Measurements from ENCODE around the gene SNPH.
A peak's percentile ranks its signal among the peaks of the same experiment; 100 is the strongest.

The SNPH gene

DNA sequence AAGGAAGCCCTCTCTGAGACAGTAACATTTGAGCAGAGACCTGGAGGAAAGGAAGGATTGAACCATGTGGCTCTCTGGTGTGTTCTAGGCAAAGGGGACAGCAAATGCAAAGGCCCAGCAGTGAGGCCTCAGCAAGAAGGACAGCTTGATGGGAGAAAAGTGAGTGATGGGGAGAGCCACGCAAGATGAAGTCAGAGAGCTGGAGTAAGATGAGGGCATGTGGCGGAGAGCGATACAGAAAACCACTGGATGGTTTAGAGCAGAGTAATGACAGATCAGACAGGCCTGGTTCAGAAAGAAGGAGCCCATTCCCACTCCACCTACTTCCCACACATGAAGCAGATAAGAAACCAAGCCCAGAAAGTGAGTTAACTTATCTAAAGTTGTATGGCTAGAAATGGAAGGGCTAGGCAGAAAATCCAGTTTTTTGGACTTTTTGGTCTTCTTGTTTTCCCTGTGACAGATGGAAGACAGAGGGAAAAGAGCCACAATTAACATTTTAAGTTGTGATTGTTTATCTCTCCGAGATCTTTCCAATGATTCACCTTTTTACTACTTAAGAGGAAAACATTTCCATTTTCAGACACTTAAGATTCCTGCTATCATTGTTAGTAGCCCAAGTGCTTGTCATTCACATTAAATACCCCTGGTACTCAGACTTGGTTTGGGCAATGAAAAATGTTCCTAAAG lies 723 bp upstream of the SNPH start:
- DNase-seq (ENCODE audit: low spot score), result no peak

DNA sequence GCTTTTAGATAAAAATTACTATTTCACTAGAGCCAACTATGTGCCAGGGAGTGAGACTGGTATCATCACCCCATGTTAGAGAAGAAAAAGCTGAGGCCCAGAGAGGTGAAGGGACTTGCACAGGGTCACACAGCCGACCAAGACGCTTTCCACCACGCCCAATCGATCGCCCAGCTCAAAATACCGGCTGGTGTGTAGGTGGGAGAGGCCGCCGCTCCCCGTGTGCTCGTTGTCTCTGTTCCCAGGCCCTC lies 253 bp upstream of the SNPH start:
- no peak for DNase-seq (ENCODE audit: low spot score)

DNA sequence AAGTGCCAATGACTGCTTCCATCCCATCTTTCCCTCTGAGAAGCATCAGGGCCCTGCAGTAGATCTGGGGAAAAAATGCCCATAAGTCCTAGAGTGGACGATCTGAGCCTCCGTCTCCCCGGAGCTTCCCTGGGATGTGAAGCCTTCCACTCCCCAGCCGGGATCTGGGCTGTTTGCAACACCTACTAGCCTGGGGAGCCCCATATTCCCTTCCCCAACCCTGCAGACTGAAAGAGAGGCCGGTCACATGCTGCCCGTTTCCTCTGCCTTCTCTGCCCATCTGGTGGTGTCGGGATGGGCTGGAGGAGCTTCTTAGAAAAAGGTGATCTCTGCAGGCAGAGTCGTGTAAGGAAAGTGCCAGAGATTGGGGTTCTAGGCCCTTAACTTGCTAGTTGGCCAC lies 1.1 kb downstream of the SNPH start:
- DNase-seq (ENCODE audit: low spot score), result no peak

DNA sequence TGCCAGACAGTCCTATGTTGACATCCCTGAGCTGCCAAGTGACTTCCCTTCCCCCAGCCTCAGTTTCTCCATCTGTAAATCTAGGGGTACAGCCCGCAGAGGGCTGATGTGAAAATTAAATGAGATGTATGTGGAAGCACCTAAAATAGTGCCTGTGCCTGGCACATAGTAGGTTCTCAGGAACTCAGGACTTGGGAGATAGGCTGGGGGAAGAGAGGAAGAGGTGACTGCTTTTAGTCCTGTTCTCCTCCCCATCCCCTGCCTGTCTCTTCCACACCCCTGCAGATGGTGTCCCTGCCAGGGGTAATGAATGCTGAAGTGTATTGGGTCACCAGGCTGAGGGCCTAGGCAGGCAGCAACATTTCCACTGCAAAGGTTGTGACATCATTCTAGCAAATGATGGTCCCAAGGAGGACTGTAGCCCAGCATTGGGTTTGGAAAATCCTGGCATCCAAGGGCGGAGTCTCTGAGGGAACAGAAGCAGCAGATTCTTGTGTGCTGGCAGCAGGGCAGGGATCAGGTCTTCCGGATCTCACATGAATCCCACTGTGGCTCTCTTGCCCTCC lies 1.8 kb downstream of the SNPH start:
- DNase-seq (ENCODE audit: low spot score), result no peak

DNA sequence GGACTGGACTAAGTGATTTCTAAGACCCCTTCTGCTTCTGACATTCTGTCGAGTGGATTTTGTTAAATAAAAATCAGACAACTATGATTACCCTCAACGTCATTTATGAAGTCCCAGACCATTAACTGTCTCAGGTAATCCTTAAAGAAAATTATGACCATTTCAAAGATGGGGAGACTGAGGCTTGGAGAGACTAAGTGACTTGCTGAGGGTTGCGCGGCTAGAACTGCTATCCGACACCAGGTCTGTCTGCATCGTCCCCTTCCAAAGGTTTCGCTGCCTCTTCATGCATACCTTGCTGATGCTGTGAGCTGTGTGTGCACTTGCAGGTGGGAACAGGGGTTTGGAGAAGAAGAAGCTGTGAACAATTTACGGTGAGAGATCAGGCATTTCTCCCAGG lies 3.1 kb downstream of the SNPH start:
- DNase-seq (ENCODE audit: low spot score), result no peak

DNA sequence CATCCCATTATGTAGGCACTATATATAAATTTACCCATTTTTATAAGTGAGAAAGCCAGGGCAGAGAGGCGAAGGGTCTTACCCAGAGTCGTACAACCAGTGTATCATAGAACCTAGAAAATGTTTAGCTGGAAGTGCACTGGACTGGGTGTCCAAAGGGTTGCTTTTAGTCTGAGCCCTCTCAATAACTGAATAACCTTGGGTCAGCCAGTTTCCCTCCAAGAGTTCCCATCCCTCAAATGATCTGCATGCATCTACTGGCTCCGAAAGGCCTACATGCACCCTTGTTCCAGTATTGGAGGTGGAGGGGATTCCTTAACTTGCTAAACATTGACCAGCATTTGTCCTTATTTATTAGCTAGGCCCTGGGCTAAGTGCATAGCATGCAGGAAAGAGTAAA lies 3.8 kb downstream of the SNPH start:
- no peak for DNase-seq (ENCODE audit: low spot score)

DNA sequence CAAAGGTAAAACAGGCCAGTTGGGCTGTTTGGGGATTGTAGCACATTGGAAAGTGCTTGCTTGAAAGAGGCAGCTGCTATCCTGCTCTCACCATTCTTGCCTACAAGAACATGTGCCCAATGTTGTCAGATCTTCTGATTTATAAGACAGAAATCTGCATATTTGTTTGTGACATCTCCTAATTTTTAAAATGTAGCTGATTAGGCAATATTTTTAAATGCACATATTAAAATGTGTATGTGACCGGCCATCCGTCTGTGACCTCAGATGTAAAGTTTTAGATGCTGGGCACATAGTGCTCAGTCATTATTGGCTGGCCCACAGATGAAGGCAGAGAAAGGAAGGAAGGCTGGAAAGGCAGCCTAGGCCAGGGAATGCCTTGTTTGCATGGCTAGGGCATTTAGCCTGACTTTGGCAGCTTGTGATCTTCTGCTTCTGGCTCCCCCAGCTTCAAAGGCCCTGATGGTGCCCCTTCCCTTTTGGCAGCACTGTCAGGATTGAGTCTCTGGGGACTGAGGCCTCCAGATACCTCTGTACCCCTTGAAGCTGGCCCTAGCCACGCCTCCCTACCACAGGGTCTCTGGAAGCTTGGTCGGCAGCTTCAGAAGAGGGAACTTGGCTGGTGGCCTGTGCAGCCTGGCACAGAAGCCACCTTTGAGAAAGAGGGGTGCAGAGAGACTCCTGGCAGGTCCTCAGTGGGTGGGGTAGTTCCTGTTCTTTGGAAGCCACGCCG lies 6.4 kb downstream of the SNPH start:
- no peak for DNase-seq (ENCODE audit: low spot score)

DNA sequence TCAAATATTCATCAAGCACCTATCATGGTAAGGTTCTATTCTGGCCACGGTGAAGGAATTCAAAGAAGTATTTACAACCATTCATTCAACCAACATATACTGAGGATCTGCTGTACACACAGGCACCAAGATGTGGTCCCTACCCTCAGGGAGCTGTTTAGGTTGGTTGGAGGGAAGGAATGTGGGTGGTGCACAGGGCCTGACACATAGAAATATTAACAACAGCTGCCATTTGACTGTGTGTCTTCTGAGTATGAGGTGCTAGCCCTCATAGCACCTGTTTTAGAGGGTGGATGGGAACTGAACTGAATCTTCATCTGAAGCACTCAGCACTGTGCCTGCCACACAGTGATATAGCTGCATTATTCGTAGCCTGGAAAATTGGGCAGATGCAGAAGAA lies 7.3 kb downstream of the SNPH start:
- no peak for DNase-seq (ENCODE audit: low spot score)

DNA sequence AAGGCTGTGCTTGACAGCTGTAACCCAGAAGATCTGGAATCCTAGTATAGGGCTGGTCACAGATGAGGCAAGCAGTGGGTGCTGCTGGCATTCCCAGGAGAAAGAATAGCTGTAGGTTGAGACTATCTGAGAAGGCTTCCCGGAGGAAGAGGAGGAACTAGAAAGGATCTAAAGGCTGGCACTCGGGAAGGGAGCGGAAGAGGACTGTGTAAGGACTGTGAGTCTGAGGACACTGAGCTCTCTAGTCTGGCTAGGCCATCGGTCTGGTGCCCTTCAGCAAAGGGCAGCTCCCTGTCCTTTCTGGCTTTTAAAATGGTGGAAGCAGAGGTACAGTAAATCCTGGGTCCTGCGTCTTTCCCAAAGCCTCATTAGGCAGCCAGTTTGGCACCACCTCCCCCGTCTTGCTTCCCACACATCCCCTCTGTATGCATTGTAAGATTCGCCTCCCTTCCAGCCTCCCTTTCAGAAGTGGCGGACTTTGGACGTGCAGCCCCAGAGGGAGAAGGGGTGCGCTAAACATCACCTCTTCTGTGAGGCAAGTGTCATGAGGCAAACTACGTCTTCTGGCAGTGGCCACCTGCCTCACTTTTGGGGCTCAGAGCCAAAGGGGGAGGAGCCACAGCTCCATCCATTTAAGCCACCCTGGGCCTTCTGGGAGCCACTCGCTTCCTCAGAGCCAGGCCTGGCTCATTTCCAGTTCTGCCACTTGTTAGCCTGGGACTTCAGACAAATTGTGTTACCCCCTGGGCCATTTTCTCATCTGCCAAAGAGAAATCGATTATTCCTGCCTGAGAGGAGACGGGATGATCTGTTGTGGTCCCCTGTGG lies 8.6 kb downstream of the SNPH start:
- no peak for DNase-seq (ENCODE audit: low spot score)

DNA sequence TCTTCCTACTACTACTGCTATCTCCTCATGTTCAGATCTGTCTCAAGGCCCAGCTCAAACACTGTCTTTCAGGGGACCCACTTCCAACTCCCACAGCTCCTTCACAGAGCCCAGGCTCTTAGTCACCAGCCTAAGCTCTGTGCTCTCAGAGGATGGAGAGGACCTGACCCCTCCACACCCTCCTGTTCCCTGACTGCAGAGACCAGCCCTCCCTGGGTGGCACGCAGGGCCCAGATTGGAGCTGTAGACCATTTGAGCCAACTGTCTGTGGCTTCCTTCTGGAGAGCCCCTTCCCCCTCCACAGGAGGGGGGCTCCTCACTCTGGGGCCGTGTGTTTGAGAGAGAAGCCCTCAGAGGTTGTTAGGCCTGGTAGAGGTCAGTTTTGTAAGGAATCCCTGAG lies 9.8 kb downstream of the SNPH start:
- DNase-seq (ENCODE audit: low spot score), result no peak

DNA sequence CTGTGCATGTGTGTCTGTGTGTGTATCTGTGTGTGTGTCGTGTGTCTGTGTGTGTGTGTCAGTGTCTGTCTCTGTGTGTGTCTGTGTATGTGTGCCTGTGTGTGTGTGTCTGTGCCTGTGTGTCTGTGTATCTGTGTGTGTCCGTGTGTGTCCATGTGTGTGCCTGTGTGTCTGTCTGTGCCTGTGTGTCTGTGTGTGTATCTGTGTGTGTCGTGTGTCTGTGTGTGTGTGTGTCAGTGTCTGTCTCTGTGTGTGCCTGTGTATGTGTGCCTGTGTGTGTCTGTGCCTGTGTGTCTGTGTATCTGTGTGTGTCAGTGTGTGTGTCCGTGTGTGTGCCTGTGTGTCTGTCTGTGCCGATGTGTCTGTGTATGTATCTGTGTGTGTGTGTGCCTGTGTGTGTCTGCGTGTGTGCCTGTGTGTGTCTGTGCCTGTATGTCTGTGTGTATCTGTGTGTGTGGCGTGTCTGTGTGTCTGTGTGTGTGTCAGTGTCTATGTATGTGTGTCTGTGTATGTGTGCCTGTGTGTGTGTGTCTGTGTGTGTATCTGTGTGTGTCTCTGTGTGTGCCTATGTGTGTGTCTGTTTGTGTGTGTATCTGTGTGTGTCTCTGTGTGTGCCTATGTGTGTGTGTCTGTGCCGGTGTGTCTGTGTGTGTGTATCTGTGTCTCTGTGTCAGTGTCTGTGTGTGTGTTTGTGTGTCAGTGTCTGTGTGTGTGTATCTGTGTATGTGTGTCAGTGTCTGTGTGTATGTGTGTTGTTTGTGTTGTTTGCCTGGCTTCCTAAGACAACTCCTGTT lies 11.6 kb downstream of the SNPH start:
- DNase-seq (ENCODE audit: low spot score), result no peak

DNA sequence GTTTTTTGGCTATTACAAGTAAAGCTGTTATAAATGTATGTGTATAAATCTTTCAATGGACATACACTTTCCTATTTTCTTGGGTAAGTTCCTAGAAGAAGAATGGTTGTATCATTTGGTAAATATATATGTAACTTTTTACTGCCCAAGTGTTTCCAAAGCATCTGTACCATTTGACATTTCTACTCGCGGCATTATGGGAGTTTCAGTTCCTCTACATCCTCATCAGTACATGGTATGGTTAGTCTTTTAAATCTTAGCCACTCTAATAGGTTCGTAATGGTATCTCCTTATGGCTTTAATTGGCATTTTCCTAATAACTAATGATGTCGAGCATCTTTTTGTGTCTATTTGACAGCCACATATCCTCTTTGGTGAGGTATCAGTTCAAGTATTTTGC lies 12.9 kb downstream of the SNPH start:
- DNase-seq (ENCODE audit: low spot score), result peak; percentile 26

DNA sequence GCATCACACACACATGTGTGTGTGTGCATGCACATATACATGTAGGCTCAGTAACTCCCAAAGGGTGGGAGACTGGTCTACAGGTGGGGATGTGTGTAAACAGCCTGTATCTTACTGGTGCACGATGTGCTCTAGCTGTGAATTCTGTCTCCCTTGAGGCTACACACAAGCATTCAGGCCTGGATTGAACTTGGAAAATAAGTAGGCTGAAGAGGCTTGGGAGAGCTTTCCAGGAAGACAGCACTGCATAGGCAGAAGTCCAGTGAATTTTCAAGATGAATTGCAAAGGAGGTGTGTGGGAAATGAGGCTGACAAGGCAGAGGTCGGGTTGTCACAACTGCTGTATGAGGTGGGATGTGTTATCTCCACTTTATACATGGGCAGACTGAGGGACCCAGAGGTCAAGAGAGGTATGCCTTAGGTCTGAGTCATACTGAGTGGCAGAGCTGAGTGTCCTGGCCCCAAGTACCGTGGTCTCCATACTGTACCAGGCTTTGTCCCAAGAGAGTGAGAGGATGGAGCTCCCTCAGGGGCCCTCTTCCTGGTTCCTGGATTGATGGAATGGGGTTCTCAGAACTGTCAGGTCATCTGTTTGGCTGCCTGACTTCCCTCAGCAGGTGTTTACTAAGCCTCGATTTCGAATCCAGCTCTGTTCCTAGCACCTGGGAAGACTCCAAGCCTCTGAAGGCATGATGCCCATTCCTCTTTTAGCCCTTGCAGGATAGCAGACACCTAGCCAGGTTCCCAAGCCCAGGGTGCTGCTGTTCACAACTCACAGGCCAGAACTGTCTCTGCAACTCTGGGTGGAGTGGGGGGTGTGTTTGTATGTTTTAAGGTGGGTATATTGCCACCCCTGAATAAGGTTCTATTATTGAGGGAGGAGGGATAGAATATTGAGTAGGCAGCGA lies 14.4 kb downstream of the SNPH start:
- no peak for DNase-seq (ENCODE audit: low spot score)

DNA sequence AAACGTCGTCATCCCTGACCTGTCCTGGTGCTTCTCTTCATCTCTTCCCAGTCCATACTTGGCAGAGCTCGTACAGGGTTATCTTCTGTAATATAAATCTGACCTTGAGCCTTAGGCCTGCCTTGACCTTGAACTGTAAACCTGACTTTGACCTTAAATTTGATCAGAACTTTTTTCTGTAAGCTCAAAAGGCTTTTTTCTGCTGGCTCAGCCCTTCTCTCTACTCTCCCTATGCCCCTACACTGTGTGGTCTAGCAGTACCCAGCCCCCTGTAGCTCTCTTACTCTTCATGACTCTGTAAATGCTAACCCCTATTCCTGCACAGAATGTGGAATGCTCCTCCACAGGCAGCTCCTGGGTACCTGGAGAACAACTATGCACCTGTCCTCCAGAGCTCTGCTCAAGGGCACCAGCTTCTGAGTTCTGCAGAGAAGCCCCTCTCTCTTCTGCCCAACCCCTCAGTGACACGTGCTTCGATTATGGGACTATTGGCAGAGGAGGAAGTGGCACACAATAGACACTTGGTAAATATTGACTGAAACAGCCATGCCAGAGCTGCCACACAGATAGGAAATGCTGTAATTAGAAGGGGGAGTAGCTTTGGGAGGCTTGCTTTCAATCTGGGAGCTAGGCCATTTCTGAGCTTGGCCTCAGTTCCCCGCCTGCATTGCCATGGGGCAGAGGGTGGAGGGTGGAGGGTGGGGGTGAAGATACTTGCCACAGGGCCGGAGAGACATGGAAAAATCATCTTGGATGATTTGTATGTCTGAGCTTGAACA lies 15.4 kb downstream of the SNPH start:
- DNase-seq (ENCODE audit: low spot score), result no peak

DNA sequence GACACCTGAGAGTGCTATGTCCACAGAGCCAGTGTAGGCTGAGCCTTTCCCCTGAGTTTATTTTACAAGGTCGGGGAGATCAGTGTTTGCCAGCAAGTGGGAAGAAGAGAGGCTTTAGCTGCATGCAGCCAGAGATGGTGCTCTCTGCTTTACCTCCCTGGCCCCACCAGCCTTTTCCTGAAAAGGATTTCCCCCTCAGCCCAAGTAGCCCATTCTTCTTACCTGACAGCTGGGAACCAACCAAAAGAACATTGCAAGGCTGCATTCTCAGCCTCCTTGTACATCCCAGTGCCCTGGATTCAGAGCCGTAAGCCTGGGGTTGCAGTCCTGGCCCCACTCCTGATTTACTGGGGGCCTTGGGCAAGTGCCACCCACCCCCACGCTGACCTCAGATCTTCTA lies 16.9 kb downstream of the SNPH start:
- no peak for DNase-seq (ENCODE audit: low spot score)

DNA sequence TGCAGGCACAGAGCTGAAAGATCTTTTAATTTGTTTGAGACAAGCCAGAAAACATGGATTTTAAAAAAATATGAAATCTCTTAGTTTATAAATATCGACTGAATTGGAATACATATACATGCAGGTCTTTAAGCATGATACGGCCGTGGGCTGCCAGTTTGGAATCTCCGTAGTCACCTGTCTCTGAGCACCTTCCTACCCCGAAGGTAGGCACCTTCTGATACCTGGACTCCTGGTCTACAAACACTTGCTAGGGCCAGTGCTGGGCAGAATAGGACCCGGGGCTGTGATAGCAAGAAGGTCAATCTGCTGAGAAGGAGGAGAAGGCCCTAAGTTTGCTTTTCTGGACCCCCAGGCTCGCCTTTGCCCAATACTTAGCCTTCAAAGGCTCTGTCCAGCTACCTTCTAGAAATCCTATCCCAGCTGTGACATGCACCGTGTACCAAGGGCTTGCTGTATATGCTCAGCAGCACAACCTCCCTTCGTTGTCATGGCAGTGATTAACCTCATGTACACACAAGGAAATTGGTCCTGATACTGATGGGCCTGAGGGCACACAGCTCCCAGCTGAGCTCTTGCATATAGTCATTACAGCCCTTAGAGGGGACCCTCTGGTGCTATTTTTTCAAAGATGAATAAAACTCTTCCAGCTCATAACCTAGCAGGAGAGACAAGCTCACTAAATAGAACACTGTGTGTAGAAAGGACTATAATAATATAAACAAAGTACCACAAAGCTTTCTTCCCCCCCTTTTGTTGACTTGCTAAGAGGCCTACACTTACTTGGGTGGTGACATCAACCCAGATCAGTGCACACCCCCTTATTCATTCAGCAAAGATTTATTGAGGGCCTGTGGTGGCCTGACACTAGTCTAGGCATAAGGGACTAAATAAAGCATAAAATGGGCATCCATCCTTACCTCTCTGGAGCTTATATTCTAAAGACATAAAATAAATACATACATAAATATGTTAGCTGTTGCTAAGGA lies 17.7 kb downstream of the SNPH start:
- DNase-seq (ENCODE audit: low spot score), result no peak

DNA sequence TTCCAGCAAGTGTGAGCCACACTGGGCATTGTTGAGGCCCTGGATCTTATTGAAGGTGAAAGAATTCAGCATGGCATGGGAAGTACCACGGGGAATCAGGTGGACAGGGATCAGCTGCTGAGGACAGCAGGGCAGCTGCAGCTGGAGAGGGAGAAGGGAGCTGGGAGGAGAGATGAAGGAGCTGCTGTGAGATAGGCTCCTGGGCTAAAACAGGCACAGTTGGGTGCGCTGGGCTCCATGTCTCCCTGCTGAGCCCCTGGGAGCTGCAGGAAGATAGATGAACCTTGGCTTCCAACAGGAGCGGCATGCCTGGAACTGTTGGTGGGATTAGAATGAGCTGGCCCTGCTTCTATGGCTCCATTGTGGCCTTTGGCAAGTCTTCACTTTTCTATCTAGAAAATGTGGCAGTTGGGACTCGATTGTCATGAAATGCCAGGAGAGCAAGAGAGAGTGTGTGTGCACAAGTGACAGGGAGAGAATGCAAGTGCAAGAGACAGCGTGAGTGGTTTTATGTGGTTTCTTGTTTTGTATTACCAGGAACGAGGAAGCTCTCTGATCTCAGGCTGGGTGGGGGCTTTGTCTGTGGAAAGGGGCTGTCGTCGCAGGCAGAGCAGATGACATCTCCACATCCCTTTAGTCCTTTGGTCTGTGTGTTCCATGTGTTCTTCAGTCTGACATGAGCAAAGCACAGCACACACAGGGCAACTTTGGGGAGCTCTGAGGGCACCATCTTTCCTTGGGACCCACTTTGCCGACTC lies 20.4 kb downstream of the SNPH start:
- DNase-seq (ENCODE audit: low spot score), result no peak

DNA sequence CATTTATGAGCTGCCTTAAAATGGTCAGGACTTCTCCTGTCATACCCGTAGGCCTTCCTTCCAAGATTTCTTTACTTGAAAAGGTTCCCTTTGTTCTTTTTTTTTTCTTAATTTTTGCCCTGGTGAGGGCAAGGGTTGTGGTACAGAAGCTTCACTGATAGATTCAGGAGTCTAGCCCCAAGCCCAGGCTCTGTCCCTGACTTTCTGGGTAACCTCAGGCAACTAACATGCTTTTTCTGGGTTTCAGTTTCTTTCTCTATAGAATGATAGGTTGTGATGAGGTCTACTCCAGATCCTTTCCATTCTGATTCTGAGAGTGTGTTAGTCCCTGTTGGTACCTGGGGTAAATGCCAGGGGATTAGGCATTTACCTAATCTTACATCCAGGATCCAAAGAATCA lies 21.2 kb downstream of the SNPH start:
- no peak for DNase-seq (ENCODE audit: low spot score)
